Stomach (tissue), 9 donors: ENCODE results near the gene PRM2. TPM values are rescaled to one million over a fixed set of nuclear protein-coding genes. Genes with fewer than 3 reads are reported as not detected.

ENCODE experiments used
- DNase-seq, 2 donors: peaks; one replicate each; pipeline versions ENCODE4 v3.0.0 to v3.0.0-alpha.2; 2013 to 2019
- H3K27ac ChIP-seq, 5 donors: fragments of 200-600 bp in 4 of 5; sonication (generic) in 4 of 5; one replicate each; pipeline ENCODE4 v1.5.1; 2013 to 2019; ENCODE audit warnings: mild to moderate bottlenecking in 1 of 5, moderate library complexity in 1 of 5
- H3K27me3 ChIP-seq, 3 donors: fragments of 200-600 bp; sonication (generic); one replicate each; pipeline ENCODE4 v1.5.1; 2017 to 2019; ENCODE audit warnings: mixed run types in 1 of 3
- H3K36me3 ChIP-seq, 4 donors: fragments of 200-600 bp; sonication (generic); 1 replicate in 3 of 4; 2 replicates in 1 of 4; pipeline ENCODE4 v1.5.1; 2016 to 2019
- H3K4me1 ChIP-seq, 4 donors: fragments of 200-600 bp; sonication (generic); one replicate each; pipeline ENCODE4 v1.5.1; 2016 to 2019
- H3K4me3 ChIP-seq, 4 donors: fragments of 200-600 bp; sonication (generic) in 3 of 4; one replicate each; pipeline ENCODE4 v1.5.1; 2016 to 2019; ENCODE audit warnings: mild to moderate bottlenecking in 1 of 4
- H3K9me3 ChIP-seq, 4 donors: fragments of 200-600 bp; sonication (generic); one replicate each; pipeline ENCODE4 v1.5.1; 2016 to 2019
- CTCF ChIP-seq, 7 experiments: fragments of 450-650 bp in 4 of 7; fragments of 200-600 bp in 3 of 7; sonication (generic) in 3 of 7; IDR thresholded peaks; one replicate each; pipeline ENCODE4 v1.5.1; 2016 to 2019; ENCODE audit warnings: antibody characterized with exemption in 7 of 7, control low read depth in 2 of 7, mild to moderate bottlenecking in 1 of 7
- EP300 ChIP-seq: sonication (generic); formaldehyde crosslinking; IDR thresholded peaks from one replicate; pipeline ENCODE4 v1.6.1; 2017; ENCODE audit warnings: antibody characterized with exemption
- POLR2A ChIP-seq, 4 donors: fragments of 450-650 bp; IDR thresholded peaks; one replicate each; pipeline ENCODE4 v1.6.1; 2016; ENCODE audit warnings: antibody characterized with exemption in 4 of 4, control low read depth in 2 of 4, mild to moderate bottlenecking in 1 of 4, moderate library complexity in 1 of 4
- POLR2AphosphoS5 ChIP-seq, 3 donors: sonication (generic); formaldehyde crosslinking; IDR thresholded peaks; one replicate each; pipeline ENCODE4 v1.6.1; 2016; ENCODE audit warnings: antibody characterized with exemption in 3 of 3
- WGBS, 5 donors: extraction: QIAGEN DNeasy Blood & Tissue Kit in 3 of 5; methylation state at CpG; one replicate each; pipeline versions ENCODE4 v1.1.5 to v1.1.7; 2013 to 2018; 5-methylcytosine and 5-hydroxymethylcytosine counted together
- intact Hi-C: fragments of 100-400 bp; cut with DNase I; formaldehyde crosslinking; loops from one replicate; pipeline ENCODE4 v1.15.1; 2023; ENCODE audit warnings: low total_unique reads
- polyA plus RNA-seq, 3 donors: library from polyadenylated mRNA; stranded (reverse); fragments of 200-250 nt; gene quantifications; one replicate each; pipeline ENCODE4 v1.2.3, GENCODE V29; 2013
- total RNA-seq, 5 donors: library from RNA; depleted of rRNA; stranded (reverse); fragments of >200 nt; gene quantifications; one replicate each; pipeline versions ENCODE4 v1.1.0 to v1.2.3, GENCODE V29; 2014 to 2016
- donor health status: healthy with polysubstance abuse.
- donor health status: Bipolar disorder and iron deficiency.
- donor health status: healthy.

The PRM2 gene
- total and polyA plus RNA-seq, 8 donors: not detected

- WGBS, 5 donors: 84 to 95% (median 90%) methylated on average over 12 of the region's 12 CpGs
- no peaks in the 10 kb centered on the region for H3K36me3 ChIP-seq
- intact Hi-C loops: no loop called here
- H3K9me3 ChIP-seq: no peaks in the 10 kb centered on the region
- H3K27me3 ChIP-seq: no peaks in the 10 kb centered on the region
- TF ChIP-seq CTCF (IDR thresholded peaks at IDR 0.05) (no peak), POLR2A (IDR thresholded peaks at IDR 0.05) (no peak), POLR2AphosphoS5 (IDR thresholded peaks at IDR 0.05) (no peak)
- peaks cover 13 to 15% (median 14%) of the 10 kb centered on the region in 4 donors for H3K4me1 ChIP-seq
- no peak for DNase-seq
- H3K27ac ChIP-seq: no peak overlapping the region
- H3K4me3 ChIP-seq: no peak overlapping the region
Observed at GRCh38 chr16:11277607-11278337, 1.5 kb upstream of the PRM2 start.

- DNase-seq: no peak
- Histone ChIP-seq H3K4me3 (no peak overlapping the region), H3K9me3 (no peaks in the 10 kb centered on the region), H3K27me3 (no peaks in the 10 kb centered on the region), H3K36me3 (no peaks in the 10 kb centered on the region), H3K4me1 (peaks cover 13 to 15% (median 14%) of the 10 kb centered on the region in 4 donors), H3K27ac (no peak overlapping the region)
- intact Hi-C loops: no loop called here
- 87 to 93% (median 89%) methylated on average over 11 of the region's 11 CpGs for WGBS, 5 donors
- TF ChIP-seq CTCF (IDR thresholded peaks at IDR 0.05) (no peak), EP300 (no peak)
Observed at GRCh38 chr16:11276896-11277593, 765 bp upstream of the PRM2 start.

- no peak for DNase-seq
- H3K4me3 ChIP-seq: no peak overlapping the region
Observed at GRCh38 chr16:11274964-11275363, 1.3 kb downstream of the PRM2 start.

More at GRCh38 chr16:11274964-11275363, 1.3 kb downstream of the PRM2 start:
- Histone ChIP-seq H3K4me1 (peaks cover 11 to 12% (median 12%) of the 10 kb centered on the region in 4 donors), H3K9me3 (no peaks in the 10 kb centered on the region), H3K36me3 (no peaks in the 10 kb centered on the region), H3K27ac (no peak overlapping the region), H3K27me3 (no peaks in the 10 kb centered on the region)
- 92 to 95% (median 93%) methylated on average over 7 of the region's 7 CpGs for WGBS, 5 donors
- TF ChIP-seq POLR2AphosphoS5 (IDR thresholded peaks at IDR 0.05): no peak
- no peak for TF ChIP-seq CTCF (IDR thresholded peaks at IDR 0.05)
- TF ChIP-seq EP300: no peak
- TF ChIP-seq POLR2A (IDR thresholded peaks at IDR 0.05): no peak
- intact Hi-C loops: no loop called here
